Cardiac atrium fibroblast (primary cell): ENCODE results near the gene COL28A1. TPM values are rescaled to one million over a fixed set of nuclear protein-coding genes. Genes with fewer than 3 reads are reported as not detected.

Source experiments
- total RNA-seq: library from RNA; depleted of rRNA; stranded (reverse); fragments of >200 nt; gene quantifications from 2 replicates; pipeline ENCODE4 v1.2.3, GENCODE V29; 2015

The COL28A1 gene
- total RNA-seq = not detected in 2 replicates

DNA sequence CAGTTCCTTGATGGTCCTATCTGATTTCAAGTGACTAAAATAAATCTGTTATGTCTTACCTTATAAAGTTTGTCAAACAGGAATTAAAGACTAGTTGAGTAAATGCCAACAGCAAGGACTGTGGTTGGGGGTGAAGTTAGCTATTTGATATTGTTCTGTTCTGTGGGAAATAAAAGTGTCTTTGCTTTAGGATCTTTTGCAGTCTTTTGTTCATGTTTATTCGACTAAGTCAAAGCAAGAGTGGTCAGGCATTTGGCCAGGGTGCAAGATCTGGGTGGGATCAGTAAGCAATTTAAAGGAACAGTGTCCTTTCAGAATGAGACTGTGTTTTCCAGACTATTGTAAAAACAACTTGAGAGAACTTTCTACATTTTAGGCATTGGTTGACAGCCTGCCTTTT, at the start of gene COL28A1:
Gene COL28A1 (minus strand): TSS at position 183 of the 400 bp plus-strand sequence. CDS start 2,998 bp downstream, outside the sequence.

DNA sequence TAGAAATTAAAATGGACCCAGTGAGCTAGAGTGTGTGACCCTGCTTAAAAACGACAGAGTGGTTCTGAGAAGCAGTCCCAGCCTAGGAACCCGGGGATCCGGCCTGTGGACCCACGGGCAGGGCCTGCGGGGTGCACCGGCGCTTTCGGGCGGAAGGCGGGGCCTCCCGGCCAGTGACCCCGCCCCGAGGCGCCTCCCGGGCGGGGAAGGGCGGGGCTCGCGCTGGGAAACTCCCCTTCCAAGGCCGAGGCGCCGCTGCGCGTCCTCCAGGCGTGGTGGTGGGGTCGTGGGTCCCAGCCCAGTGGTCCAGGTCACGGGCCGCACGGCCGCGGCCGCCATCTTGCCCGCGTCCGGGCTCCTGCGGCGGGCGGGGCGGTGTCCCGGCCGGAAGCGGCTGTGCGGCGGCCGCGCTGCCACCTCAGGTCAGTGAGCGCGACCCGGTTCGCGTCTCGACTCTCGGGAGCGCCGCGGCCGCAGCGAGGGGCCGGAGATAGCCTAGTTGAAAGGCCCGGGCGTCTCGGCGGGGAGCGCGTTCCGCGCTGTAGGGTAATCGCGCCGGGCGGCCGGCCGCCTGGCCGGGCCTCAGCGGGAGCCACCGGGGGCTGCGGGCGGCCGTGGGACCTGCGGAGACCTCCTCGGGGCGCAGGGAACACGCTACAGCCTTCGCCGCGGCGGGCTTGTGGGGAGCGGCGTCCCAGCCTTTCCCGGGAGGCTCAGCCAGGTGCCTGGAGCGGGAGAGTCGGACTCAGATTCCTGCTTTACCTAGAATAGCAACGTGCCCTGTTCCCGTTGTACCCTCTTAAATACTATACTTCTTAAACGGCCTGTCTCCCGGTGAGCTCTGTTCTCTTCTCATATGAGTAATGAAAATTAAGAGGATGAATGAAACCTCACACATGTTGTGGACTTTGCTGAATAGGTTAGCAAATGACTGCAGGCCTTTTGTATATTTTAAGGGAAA, 31.3 kb upstream of the COL28A1 start, which contains the start of gene MIOS:
Gene MIOS (plus strand): TSS at position 234 of the 961 bp plus-strand sequence. CDS start 5,592 bp downstream, outside the sequence.

Other genes starting within 250 kb of the COL28A1 start
- 21.9 and 28.3 TPM in 2 replicates for gene MIOS, start 31.0 kb upstream of the COL28A1 start, total RNA-seq
- gene UMAD1, start 104.9 kb upstream of the COL28A1 start, total RNA-seq = 6.0 and 8.6 TPM in 2 replicates
- 8.3 and 12.6 TPM in 2 replicates for gene RPA3, start 182.7 kb upstream of the COL28A1 start, total RNA-seq